ENCODE data around the gene EBPL.
"Not testable (repeated sequence)": the region's sequence is repeated elsewhere in the genome, so short reads cannot be mapped to it uniquely, and the experiment has no call there.

The EBPL gene

GRCh38 chr13:49632156-49632555 lies 59.1 kb downstream of the EBPL start:
- DNase-seq, result no peak

DNA sequence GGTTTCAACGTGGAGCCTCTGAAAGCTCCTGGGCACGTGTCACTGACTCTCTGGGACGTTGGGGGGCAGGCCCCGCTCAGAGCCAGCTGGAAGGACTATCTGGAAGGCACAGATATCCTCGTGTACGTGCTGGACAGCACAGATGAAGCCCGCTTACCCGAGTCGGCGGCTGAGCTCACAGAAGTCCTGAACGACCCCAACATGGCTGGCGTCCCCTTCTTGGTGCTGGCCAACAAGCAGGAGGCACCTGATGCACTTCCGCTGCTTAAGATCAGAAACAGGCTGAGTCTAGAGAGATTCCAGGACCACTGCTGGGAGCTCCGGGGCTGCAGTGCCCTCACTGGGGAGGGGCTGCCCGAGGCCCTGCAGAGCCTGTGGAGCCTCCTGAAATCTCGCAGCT lies 60.7 kb downstream of the EBPL start:
- no peak for DNase-seq

GRCh38 chr13:49629947-49630346 lies 61.3 kb downstream of the EBPL start:
- DNase-seq, result no peak

- DNase-seq, result no peak
Observed at GRCh38 chr13:49629196-49629938, 61.9 kb downstream of the EBPL start.

DNA sequence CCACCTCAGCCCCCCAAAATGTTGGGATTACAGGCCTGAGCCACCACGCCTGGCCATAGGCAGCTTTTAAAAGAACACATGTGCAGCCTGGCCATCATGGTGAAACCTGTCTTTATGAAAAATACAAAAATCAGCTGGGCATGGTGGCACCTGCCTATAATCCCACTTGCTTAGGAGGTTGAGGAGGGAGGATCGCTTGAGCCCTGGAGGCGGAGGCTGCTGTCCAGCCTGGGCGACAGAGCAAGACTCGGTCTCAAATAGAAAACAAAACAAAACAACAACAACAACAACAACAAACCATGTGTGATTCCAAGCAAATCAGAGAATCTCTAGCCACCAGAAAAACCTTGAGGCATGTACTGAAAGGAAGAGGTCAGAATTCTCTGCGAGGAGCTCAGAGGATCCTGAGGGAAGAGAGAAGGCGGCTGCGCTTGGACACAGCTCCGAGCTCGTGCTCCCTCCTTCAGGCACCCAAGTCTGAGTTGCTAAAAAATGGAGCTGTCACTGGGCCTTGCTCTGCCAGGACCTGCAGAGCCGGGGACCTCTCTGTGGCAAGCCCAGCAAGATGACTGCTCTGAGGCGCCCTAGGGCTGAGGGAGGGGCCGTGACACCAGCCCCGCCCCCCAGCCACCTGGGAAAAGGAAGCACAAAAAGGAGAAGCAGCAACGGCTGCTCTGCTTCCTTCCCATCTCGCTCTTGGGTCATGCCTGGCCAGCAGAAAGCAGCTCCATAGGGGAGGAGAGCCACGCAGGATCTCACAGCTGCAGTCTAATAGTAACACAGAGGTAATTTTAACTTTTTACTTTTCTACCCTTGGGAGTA lies 63.2 kb downstream of the EBPL start, which contains the start of gene ARL11:
ARL11 (plus strand) TSS at position 677 of the 822 bp plus-strand sequence. CDS start 1,941 bp downstream, outside the sequence.
- DNase-seq, result peak; percentile 35 to 75

- DNase-seq, result no peak
Observed at GRCh38 chr13:49625392-49626079, 65.8 kb downstream of the EBPL start.

- DNase-seq, result no peak
Observed at GRCh38 chr13:49624229-49624628, 67.1 kb downstream of the EBPL start.

GRCh38 chr13:49622174-49622946 lies 68.9 kb downstream of the EBPL start:
- DNase-seq, result no peak

- DNase-seq, result no peak
Observed at GRCh38 chr13:49620170-49620621, 71.1 kb downstream of the EBPL start.

DNA sequence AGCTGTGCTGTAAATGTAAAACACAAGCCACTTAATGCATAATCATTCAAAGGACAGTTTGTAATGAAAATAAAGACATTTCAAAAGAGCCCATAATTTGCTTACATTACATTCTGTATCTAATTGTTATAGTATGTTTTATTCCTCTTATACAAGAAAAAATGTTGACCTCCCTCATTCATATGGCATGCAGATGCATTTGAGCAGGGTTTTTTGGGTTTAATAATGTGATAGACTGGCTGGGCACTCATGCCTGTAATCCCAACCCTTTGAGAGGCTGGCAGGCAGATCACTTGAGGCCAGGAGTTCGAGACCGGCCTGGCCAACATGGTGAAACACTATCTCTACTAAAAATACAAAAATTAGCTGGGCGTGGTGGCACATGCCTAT lies 74.6 kb downstream of the EBPL start:
- no peak for DNase-seq

DNA sequence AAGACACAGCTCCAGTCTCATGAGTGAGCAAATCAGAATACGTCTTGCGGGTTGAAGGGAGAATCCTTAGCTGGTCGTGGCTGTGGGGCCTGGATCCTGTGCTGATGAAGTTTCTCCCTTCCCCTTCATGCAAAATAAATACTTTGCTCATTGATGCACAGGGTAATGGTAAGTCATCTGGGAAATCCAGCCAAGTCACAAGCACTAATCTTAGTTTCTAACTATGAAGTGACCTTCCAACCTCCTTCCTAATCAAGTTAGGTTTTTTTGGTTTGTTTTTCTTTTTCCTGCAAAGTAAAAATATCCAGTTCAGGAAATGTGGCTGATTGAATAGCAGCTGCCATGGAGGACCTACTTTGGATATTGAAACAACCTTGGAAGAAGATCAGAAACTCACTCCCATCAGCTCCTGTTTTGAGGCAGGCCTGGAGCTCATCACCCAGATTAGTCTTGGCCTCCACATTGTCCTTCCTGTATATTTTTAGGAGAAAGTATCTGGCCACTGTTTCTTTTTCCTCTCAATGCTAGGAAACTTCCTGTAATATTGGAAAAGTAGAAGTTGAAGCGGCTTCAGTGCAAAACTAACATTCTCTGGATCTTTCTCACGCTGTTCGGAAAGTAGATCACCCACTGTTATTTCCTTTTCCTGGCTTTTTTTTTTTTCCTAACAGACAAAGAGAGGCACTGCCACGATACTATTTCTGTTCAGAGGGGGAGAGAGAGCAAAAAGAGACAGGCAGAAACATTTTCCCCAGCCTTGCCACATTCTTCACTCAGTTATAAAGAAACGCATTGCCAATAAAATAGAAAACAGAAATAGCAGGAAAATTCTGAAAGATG lies 75.2 kb downstream of the EBPL start:
- no peak for DNase-seq

DNA sequence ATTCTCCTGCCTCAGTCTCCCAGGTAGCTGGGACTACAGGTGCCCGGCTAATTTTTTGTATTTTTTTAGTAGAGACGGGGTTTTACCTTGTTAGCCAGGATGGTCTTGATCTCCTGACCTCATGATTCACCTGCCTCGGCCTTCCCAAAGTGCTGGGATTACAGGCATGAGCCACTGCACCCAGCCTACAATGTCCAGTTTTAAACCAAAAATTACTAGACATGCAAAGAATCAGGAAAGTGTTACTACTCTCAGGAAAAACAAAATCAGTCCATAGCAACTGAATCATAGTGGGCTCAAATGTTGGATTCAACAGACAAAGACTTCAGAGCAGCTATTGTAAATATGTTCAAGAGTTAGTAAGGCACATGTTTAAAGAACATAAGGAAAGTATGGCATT lies 79.2 kb downstream of the EBPL start:
- DNase-seq, result not testable (repeated sequence)

Data from CD4-positive, alpha-beta T cell treated with Interferon alpha-2 for 1 hour (primary cell).